ENCODE data around the gene NUMA1.

The NUMA1 gene, protein sequence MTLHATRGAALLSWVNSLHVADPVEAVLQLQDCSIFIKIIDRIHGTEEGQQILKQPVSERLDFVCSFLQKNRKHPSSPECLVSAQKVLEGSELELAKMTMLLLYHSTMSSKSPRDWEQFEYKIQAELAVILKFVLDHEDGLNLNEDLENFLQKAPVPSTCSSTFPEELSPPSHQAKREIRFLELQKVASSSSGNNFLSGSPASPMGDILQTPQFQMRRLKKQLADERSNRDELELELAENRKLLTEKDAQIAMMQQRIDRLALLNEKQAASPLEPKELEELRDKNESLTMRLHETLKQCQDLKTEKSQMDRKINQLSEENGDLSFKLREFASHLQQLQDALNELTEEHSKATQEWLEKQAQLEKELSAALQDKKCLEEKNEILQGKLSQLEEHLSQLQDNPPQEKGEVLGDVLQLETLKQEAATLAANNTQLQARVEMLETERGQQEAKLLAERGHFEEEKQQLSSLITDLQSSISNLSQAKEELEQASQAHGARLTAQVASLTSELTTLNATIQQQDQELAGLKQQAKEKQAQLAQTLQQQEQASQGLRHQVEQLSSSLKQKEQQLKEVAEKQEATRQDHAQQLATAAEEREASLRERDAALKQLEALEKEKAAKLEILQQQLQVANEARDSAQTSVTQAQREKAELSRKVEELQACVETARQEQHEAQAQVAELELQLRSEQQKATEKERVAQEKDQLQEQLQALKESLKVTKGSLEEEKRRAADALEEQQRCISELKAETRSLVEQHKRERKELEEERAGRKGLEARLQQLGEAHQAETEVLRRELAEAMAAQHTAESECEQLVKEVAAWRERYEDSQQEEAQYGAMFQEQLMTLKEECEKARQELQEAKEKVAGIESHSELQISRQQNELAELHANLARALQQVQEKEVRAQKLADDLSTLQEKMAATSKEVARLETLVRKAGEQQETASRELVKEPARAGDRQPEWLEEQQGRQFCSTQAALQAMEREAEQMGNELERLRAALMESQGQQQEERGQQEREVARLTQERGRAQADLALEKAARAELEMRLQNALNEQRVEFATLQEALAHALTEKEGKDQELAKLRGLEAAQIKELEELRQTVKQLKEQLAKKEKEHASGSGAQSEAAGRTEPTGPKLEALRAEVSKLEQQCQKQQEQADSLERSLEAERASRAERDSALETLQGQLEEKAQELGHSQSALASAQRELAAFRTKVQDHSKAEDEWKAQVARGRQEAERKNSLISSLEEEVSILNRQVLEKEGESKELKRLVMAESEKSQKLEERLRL (N-terminal part only)

DNA sequence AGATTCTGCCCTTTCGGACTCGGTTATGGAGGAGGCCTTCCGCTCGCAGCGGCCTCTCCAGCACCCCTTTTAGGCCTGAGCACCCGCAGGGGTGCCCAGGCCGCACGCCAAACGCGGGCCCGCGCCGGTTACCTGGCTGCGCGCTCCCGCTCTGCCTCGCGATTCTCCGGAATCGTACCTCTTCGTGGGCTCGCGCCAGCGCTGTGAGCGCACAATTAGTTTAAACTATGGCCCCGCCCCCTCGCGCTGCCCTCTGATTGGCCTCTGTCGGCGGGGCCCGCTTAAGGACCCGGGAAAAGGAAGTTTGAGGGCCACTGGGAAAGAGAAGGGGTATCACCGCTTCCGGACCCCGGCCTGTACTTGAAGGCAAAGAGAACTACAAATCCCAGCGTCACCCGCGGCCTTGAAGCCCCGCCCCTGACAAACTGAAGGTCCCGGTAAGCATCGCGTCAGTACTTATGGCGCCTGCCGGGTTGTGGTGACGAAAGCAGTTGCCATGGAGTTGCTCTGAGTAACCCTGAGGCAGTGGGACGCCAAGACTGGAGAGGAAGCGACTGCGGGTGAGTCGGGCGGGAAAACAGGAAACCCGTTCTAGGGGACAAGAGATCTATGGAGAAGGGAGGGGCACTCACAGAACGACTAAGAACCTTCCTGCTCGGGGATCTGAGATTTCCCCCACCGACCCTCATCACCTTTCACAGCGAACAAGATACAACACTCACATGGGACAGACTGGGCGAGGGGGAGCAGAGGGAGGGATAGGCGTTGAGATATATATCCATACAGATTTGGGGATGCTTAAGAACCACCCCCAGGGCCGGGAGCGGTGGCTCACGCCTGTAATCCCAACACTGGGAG, at the start of gene NUMA1, which contains the start of gene LRRC51:
TSS of gene NUMA1 (minus strand) at position 217 of the 858 bp plus-strand sequence. CDS start 44,599 bp downstream, outside the sequence.
TSS of gene LRRC51 (plus strand) at position 525 of the 858 bp plus-strand sequence. CDS start 8,234 bp downstream, outside the sequence.
- peak; percentile 100 for DNase-seq

GRCh38 chr11:72129381-72129780, 49.0 kb upstream of the NUMA1 start:
- no peak for DNase-seq

DNA sequence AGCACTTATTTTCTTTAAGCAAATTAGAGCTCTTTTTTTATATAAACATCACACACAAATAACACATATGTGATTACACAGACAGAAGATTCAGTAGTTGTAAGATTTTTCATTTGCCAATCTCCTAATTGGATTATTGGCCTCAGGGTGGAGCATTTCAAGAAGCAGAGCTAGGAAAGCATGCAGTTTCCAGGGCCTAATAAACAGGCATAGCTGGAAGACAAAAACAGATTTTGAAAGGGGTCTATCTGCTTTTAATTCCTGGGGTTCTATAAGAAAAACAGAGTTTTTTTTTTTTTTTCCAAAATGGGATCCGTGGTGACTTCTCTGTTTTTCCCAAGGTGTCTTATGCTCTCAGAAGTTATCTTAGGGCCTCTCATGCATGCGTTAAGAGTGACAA, 47.6 kb upstream of the NUMA1 start:
- no peak for DNase-seq

GRCh38 chr11:72125956-72126355, 45.6 kb upstream of the NUMA1 start:
- no peak for DNase-seq

GRCh38 chr11:72124046-72124445, 43.7 kb upstream of the NUMA1 start:
- DNase-seq, result no peak

DNA sequence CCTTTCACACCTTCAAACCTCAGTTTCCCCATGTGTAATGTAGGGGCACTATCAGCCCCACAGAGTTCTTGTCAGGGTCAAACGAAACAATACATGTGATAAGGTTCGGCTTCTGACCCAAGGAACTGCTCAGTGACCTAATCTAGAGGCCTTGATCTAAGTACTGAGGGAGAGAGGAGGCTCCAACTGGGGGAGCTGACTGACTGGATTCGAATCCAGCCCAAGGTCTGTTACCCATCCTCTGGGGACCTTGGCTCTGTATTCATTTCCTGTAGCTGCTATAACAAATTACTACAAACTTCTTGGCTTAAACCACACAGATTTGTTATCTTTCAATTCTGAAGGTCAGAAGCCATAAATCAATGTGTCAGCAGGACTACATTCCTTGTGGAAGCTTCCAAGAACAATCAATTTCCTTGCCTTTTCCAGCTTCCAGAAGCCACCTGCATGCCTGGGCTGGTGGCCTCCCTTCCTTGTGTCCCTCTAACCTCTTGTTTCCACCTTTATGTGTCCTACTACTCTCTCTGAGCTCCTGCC, 42.8 kb upstream of the NUMA1 start:
- DNase-seq, result peak; percentile 36

DNA sequence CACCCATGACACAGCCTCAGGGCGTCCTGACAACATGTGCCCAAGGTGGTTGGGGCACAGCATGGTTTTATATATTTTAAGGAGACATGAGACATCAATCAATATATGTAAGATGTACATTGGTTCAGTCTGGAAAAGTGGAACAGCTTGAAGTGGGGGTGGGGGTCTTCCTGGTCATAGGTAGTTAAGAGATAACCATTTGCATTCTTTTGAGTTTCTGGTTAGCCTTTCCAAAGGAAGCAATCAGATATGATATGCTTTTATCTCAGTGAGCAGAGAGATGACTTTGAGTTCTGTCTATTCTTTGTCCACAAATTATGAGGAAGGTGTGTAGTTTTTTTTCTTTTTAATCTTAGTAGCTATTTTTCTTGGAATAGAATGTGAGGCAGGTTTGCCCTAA, 42.3 kb upstream of the NUMA1 start:
- DNase-seq, result no peak

DNA sequence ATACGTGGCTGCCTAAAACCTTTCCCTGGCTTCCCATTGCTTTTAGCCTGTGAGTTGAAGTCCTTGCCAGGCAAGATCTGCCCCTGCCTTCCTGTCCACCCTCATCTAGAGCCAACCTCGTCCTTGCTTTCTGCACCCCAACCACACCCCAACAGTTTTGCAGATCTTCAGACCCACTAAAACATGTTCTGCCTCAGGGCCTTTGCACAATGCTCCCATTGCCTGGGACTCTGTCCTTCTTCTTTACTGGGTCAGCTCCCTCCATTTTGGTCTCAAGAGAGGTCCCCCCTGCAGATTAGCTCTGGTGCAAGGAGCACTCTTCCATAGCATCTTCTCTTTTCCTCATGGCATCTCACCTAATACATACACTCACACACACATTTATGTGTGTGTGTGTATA, 40.6 kb upstream of the NUMA1 start:
- DNase-seq, result no peak

DNA sequence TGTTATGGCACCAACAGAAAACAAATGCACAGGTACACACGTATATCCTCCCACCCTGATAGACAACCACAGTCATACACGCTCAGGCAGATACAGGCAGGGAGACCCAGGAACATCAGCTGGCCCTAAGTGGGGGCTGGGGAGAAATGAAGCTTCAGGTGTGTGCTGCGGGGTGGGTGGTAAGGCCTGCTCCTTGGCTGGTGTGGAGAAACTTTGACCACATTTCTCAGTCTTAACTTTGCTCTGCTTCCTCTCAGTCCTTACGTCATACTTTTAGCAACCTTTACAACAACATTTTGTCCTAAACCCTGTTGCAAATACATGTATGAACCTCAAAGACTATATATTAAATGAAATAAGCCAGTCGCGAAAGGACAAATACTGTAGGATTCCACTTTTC, 38.9 kb upstream of the NUMA1 start:
- no peak for DNase-seq

- no peak for DNase-seq
These were observed 35.8 kb upstream of the NUMA1 start for GRCh38 chr11:72116019-72116755.

- no peak for DNase-seq
These were observed 34.2 kb upstream of the NUMA1 start for GRCh38 chr11:72114570-72114969.

- DNase-seq, result no peak
These were observed 32.9 kb upstream of the NUMA1 start for GRCh38 chr11:72112978-72113808.

GRCh38 chr11:72112143-72112977, 32.0 kb upstream of the NUMA1 start, which contains the start of gene ANAPC15:
Gene ANAPC15, minus strand, starts transcription at chr11:72112695. Its CDS starts 1,419 bp downstream, at chr11:72111276.
- DNase-seq, result peak; percentile 100

DNA sequence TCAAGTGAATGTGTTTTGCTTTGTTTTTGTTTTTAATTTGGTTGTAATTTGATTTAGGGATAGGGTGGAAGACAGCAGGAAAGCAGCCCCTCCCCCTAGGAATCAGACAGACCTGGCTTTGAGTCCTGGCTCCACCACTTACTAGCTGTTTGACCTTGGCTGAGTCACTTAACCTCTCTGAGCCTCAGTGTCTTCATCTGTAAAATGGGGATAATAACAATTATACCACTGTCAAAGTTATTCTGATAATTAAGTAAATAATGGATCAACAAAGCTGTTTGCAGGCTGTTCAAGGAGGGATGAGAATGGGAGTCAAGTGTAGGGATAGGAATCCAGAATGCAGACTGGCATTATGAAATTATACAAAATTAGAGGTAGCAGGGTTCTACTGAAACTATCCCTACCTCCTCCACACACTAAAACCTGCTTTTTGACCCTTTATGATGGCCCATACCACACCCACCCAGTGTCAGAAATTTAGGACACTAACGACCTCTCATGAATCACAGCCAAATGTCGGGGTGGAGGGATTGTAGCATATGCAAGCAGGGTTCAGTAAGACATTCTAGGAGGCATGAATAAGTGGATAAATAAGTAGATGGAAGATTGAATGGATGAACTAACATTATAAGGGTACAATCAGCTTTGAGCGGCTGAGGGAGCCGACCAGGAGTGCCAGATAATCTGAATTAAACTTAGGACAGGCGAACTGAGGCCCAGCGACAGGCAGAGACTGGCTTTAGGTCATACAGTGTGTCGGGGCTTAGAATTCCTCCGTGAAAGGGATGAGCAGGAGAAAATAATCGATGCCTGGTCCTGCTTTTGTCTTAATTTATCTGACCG, 31.2 kb upstream of the NUMA1 start:
- no peak for DNase-seq

GRCh38 chr11:72105888-72106287, 25.5 kb upstream of the NUMA1 start, which contains the start of gene TOMT:
Gene TOMT, plus strand, starts transcription at chr11:72105924. Its CDS starts 28 bp downstream, at chr11:72105952.
- DNase-seq, result no peak

- no peak for DNase-seq
These were observed 23.4 kb upstream of the NUMA1 start for GRCh38 chr11:72103754-72104167.

- peak; percentile 99 for DNase-seq
These were observed 22.8 kb upstream of the NUMA1 start, which contains the start of gene LAMTOR1 for GRCh38 chr11:72102946-72103753. Gene LAMTOR1, minus strand, starts transcription at chr11:72103297. Its CDS starts 73 bp downstream, at chr11:72103224.
